Measurements from ENCODE around the gene STX4.

GRCh38 chr16:31006086-31006385, 27.3 kb upstream of the STX4 start:
- TF ChIP-seq CTCF (conservative IDR thresholded peaks at IDR 0.05 in 1 of 2, IDR thresholded peaks at IDR 0.05 in 1 of 2; ENCODE audit: extremely low read depth in 1 of 2, insufficient read depth in 1 of 2, low read depth in 1 of 2, low read length in 2 of 2), result no peak
- TF ChIP-seq EZH2 (IDR thresholded peaks at IDR 0.05; ENCODE audit: borderline replicate concordance, low read length), result no peak
